Activated CD4-positive, alpha-beta T cell treated with anti-CD3 and anti-CD28 coated beads, Interleukin-2, amount 10 ng/mL, durations not matched to agents 7 days and 5 days (primary cell): ENCODE results near the gene ZBTB21. TPM values are rescaled to one million over a fixed set of nuclear protein-coding genes. Genes with fewer than 3 reads are reported as not detected.

ENCODE experiments used
- CTCF ChIA-PET: fragments of 350-600 bp; sonication (Branson Sonifier 250); formaldehyde crosslinking; loops from one replicate; lab custom pipeline; 2021; ENCODE audit warnings: antibody characterized with exemption; lab: Charles Lee
- POLR2A ChIA-PET: fragments of 350-600 bp; sonication (Branson Sonifier 250); formaldehyde crosslinking; loops from one replicate; lab custom pipeline; 2021; ENCODE audit warnings: antibody characterized with exemption; lab: Charles Lee
- DNase-seq: peaks from one replicate; pipeline ENCODE4 v3.0.0-alpha.2; 2020
- H3K27ac Mint-ChIP-seq: one replicate; pipeline ENCODE4 v1.8.0; 2021; ENCODE audit warnings: mild to moderate bottlenecking, moderate library complexity, mixed read lengths
- H3K27me3 Mint-ChIP-seq: one replicate; pipeline ENCODE4 v1.8.0; 2021; ENCODE audit warnings: mixed read lengths
- H3K36me3 Mint-ChIP-seq: one replicate; pipeline ENCODE4 v1.8.0; 2021; ENCODE audit warnings: low read depth, mixed read lengths
- H3K4me1 Mint-ChIP-seq: one replicate; pipeline ENCODE4 v1.8.0; 2021; ENCODE audit warnings: mixed read lengths
- H3K4me3 Mint-ChIP-seq: one replicate; pipeline ENCODE4 v1.8.0; 2021; ENCODE audit warnings: mild to moderate bottlenecking, moderate library complexity, mixed read lengths
- H3K9me3 Mint-ChIP-seq: one replicate; pipeline ENCODE4 v1.8.0; 2021; ENCODE audit warnings: mixed read lengths
- total RNA-seq, 2 experiments: library from RNA; stranded (reverse); gene quantifications; one replicate each; pipeline ENCODE4 v1.2.3, GENCODE V29; 2021

Gene ZBTB21
- total RNA-seq, 2 experiments from 2014 or later: 22.1 to 22.6 TPM

- no peak overlapping the region for H3K27ac Mint-ChIP-seq
- ChIA-PET CTCF (interaction anchor here (1.0 to 1.2 kb wide), 2 partner anchors 11 to 222 kb away, joined by 3 read pairs; no protein-coding TSS in a partner anchor), POLR2A (no interaction called here)
- H3K36me3 Mint-ChIP-seq: no peaks in the 10 kb centered on the region
- no peak overlapping the region for H3K4me3 Mint-ChIP-seq
- no peaks in the 10 kb centered on the region for H3K4me1 Mint-ChIP-seq
- H3K27me3 Mint-ChIP-seq: no peaks in the 10 kb centered on the region
- DNase-seq: no peak
- no peaks in the 10 kb centered on the region for H3K9me3 Mint-ChIP-seq
Measured at GRCh38 chr21:42037943-42038342, 27.8 kb upstream of the ZBTB21 start.

- H3K4me1 Mint-ChIP-seq: no peaks in the 10 kb centered on the region
- H3K4me3 Mint-ChIP-seq: no peak overlapping the region
- ChIA-PET CTCF (interaction anchor here (1.0 to 1.2 kb wide), 2 partner anchors 12 to 221 kb away, joined by 3 read pairs; no protein-coding TSS in a partner anchor), POLR2A (no interaction called here)
- H3K36me3 Mint-ChIP-seq: no peaks in the 10 kb centered on the region
- no peaks in the 10 kb centered on the region for H3K27me3 Mint-ChIP-seq
- no peaks in the 10 kb centered on the region for H3K9me3 Mint-ChIP-seq
- no peak for DNase-seq
- H3K27ac Mint-ChIP-seq: peak overlapping the region; percentile 37
Measured at GRCh38 chr21:42037516-42037915, 27.4 kb upstream of the ZBTB21 start.

GRCh38 chr21:42036313-42036712 lies 26.2 kb upstream of the ZBTB21 start:
- no peak overlapping the region for H3K27ac Mint-ChIP-seq
- no peaks in the 10 kb centered on the region for H3K4me1 Mint-ChIP-seq
- no peaks in the 10 kb centered on the region for H3K9me3 Mint-ChIP-seq
- CTCF ChIA-PET: no interaction called here
- H3K4me3 Mint-ChIP-seq: no peak overlapping the region
- no peak for DNase-seq
- POLR2A ChIA-PET: no interaction called here
- no peaks in the 10 kb centered on the region for H3K27me3 Mint-ChIP-seq
- no peaks in the 10 kb centered on the region for H3K36me3 Mint-ChIP-seq

GRCh38 chr21:42032968-42033367 lies 22.8 kb upstream of the ZBTB21 start:
- H3K27ac Mint-ChIP-seq: no peak overlapping the region
- CTCF ChIA-PET: interaction anchor here (0.7 to 1.6 kb wide), 2 partner anchors 12 to 165 kb away, joined by 3 to 4 read pairs; no protein-coding TSS in a partner anchor
- H3K27me3 Mint-ChIP-seq: peaks cover 1% of the 10 kb centered on the region

GRCh38 chr21:42032266-42032665 lies 22.1 kb upstream of the ZBTB21 start:
- no peaks in the 10 kb centered on the region for H3K36me3 Mint-ChIP-seq
- no peaks in the 10 kb centered on the region for H3K9me3 Mint-ChIP-seq
- DNase-seq: no peak
- peaks cover 1% of the 10 kb centered on the region for H3K27me3 Mint-ChIP-seq
- POLR2A ChIA-PET: no interaction called here
- no peaks in the 10 kb centered on the region for H3K4me1 Mint-ChIP-seq
- CTCF ChIA-PET: interaction anchor here (0.7 kb wide), 1 partner anchor 11 kb away, joined by 3 read pairs; no protein-coding TSS in a partner anchor
- H3K27ac Mint-ChIP-seq: no peak overlapping the region
- H3K4me3 Mint-ChIP-seq: no peak overlapping the region

More at GRCh38 chr21:42032968-42033367, 22.8 kb upstream of the ZBTB21 start:
- Mint-ChIP-seq H3K9me3 (no peaks in the 10 kb centered on the region), H3K4me3 (no peak overlapping the region), H3K4me1 (no peaks in the 10 kb centered on the region), H3K36me3 (no peaks in the 10 kb centered on the region)
- POLR2A ChIA-PET: no interaction called here
- no peak for DNase-seq

- DNase-seq: no peak
- peaks cover 1% of the 10 kb centered on the region for H3K27me3 Mint-ChIP-seq
- H3K4me3 Mint-ChIP-seq: no peak overlapping the region
- no peaks in the 10 kb centered on the region for H3K4me1 Mint-ChIP-seq
- H3K27ac Mint-ChIP-seq: no peak overlapping the region
- ChIA-PET POLR2A (no interaction called here), CTCF (interaction anchor here (1.5 kb wide), 1 partner anchor 26 kb away, joined by 3 read pairs; no protein-coding TSS in a partner anchor)
- H3K36me3 Mint-ChIP-seq: no peaks in the 10 kb centered on the region
- no peaks in the 10 kb centered on the region for H3K9me3 Mint-ChIP-seq
Measured at GRCh38 chr21:42031816-42032215, 21.7 kb upstream of the ZBTB21 start.

- no peak overlapping the region for H3K27ac Mint-ChIP-seq
- no peaks in the 10 kb centered on the region for H3K36me3 Mint-ChIP-seq
- H3K9me3 Mint-ChIP-seq: no peaks in the 10 kb centered on the region
- H3K27me3 Mint-ChIP-seq: peaks cover 1% of the 10 kb centered on the region
- H3K4me3 Mint-ChIP-seq: no peak overlapping the region
- no peaks in the 10 kb centered on the region for H3K4me1 Mint-ChIP-seq
- ChIA-PET CTCF (interaction anchor here (1.5 kb wide), 1 partner anchor 27 kb away, joined by 3 read pairs; no protein-coding TSS in a partner anchor), POLR2A (no interaction called here)
- DNase-seq: no peak
Measured at GRCh38 chr21:42031241-42031640, 21.1 kb upstream of the ZBTB21 start.

GRCh38 chr21:42030311-42030710 lies 20.2 kb upstream of the ZBTB21 start:
- Mint-ChIP-seq H3K9me3 (no peaks in the 10 kb centered on the region), H3K4me1 (no peaks in the 10 kb centered on the region), H3K4me3 (no peak overlapping the region), H3K27ac (no peak overlapping the region), H3K36me3 (no peaks in the 10 kb centered on the region), H3K27me3 (peaks cover 1% of the 10 kb centered on the region)
- CTCF ChIA-PET: interaction anchor here (1.5 kb wide), 1 partner anchor 28 kb away, joined by 3 read pairs; no protein-coding TSS in a partner anchor
- no peak for DNase-seq
- POLR2A ChIA-PET: no interaction called here

- H3K4me3 Mint-ChIP-seq: no peak overlapping the region
- no peaks in the 10 kb centered on the region for H3K4me1 Mint-ChIP-seq
- peaks cover 1% of the 10 kb centered on the region for H3K27me3 Mint-ChIP-seq
- POLR2A ChIA-PET: no interaction called here
- DNase-seq: no peak
- no peaks in the 10 kb centered on the region for H3K36me3 Mint-ChIP-seq
- no peak overlapping the region for H3K27ac Mint-ChIP-seq
- CTCF ChIA-PET: no interaction called here
- no peaks in the 10 kb centered on the region for H3K9me3 Mint-ChIP-seq
Measured at GRCh38 chr21:42028766-42029425, 18.7 kb upstream of the ZBTB21 start.

GRCh38 chr21:42027822-42028765 lies 17.9 kb upstream of the ZBTB21 start:
- Mint-ChIP-seq H3K4me3 (no peak overlapping the region), H3K4me1 (no peaks in the 10 kb centered on the region), H3K9me3 (no peaks in the 10 kb centered on the region), H3K27me3 (peaks cover 1% of the 10 kb centered on the region), H3K27ac (peak overlapping the region; percentile 44), H3K36me3 (no peaks in the 10 kb centered on the region)
- ChIA-PET CTCF (no interaction called here), POLR2A (no interaction called here)
- no peak for DNase-seq

- Mint-ChIP-seq H3K4me1 (no peaks in the 10 kb centered on the region), H3K9me3 (no peaks in the 10 kb centered on the region), H3K36me3 (no peaks in the 10 kb centered on the region), H3K4me3 (no peak overlapping the region), H3K27ac (no peak overlapping the region), H3K27me3 (peaks cover 1% of the 10 kb centered on the region)
- ChIA-PET CTCF (no interaction called here), POLR2A (no interaction called here)
- no peak for DNase-seq
Measured at GRCh38 chr21:42027085-42027821, 17.1 kb upstream of the ZBTB21 start.

GRCh38 chr21:42026082-42026435 lies 15.9 kb upstream of the ZBTB21 start:
- Mint-ChIP-seq H3K36me3 (no peaks in the 10 kb centered on the region), H3K27ac (no peak overlapping the region), H3K4me1 (no peaks in the 10 kb centered on the region), H3K9me3 (no peaks in the 10 kb centered on the region), H3K4me3 (no peak overlapping the region), H3K27me3 (no peaks in the 10 kb centered on the region)
- no peak for DNase-seq
- POLR2A ChIA-PET: no interaction called here
- CTCF ChIA-PET: interaction anchor here (1.4 to 2.0 kb wide), 2 partner anchors 19 to 24 kb away, joined by 3 to 4 read pairs; no protein-coding TSS in a partner anchor
